ENCODE measurements around the gene IDUA.
A peak's percentile ranks its signal among the peaks of the same experiment; 100 is the strongest.

DNA sequence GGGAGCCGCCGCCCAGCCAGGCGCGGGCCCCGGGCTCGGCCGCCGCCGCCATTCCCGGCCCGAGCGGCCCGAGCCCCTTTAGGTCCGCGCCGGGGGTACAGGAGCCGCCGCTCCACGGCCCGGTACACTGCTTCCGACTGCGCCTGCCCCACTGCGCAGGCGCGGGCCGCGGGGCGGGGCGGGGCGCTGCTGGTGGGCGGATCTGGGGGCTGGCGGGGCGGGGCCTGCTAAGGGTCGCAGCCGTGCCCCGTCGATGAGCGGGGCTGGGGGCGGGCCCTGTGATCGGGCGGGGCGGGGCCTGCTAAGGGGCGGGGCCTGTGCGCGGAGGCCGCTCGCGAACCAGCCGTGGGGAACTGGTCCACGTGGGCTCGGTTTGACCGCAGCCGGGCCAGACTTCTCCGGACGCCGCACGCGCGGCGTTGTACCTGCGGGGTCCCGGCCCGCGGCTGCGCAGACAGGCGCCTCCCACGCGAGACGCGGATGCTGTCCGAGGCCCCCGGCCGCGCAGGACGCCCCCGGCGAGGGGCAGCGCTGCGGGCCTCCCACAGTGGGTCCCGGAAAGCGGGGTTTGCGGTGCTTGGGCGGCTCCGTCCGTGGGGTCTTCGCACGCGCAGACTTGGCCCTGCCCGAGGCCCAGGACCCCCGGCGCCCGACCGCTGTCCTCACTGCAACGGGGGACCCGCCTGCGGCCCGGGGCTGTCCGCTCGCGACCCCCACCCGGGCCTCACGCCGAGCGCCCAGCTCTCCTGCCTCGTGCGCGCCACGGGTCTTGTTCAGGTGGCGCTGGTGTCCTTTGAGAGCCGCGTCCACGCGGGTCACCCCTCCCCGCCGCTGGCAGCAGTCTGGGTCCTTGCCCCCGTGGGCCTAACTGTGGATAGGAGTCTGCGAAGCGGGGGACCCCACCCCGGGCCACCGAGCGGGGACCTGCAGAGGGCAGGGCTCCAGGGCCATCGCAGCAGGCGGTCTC, 13.1 kb upstream of the IDUA start, which contains the start of gene DGKQ:
- peak in 1 of 2 donors; percentile 16 for TF ChIP-seq POLR2AphosphoS5 (IDR thresholded peaks at IDR 0.05)
- TF ChIP-seq EP300 (IDR thresholded peaks at IDR 0.05): no peak
- no peak for TF ChIP-seq POLR2A (IDR thresholded peaks at IDR 0.05; ENCODE audit: low read depth)
- TF ChIP-seq, protein P1, sequence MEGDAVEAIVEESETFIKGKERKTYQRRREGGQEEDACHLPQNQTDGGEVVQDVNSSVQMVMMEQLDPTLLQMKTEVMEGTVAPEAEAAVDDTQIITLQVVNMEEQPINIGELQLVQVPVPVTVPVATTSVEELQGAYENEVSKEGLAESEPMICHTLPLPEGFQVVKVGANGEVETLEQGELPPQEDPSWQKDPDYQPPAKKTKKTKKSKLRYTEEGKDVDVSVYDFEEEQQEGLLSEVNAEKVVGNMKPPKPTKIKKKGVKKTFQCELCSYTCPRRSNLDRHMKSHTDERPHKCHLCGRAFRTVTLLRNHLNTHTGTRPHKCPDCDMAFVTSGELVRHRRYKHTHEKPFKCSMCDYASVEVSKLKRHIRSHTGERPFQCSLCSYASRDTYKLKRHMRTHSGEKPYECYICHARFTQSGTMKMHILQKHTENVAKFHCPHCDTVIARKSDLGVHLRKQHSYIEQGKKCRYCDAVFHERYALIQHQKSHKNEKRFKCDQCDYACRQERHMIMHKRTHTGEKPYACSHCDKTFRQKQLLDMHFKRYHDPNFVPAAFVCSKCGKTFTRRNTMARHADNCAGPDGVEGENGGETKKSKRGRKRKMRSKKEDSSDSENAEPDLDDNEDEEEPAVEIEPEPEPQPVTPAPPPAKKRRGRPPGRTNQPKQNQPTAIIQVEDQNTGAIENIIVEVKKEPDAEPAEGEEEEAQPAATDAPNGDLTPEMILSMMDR (IDR thresholded peaks at IDR 0.05): peak in 1 of 3 experiments; percentile 2
